Left ventricle myocardium inferior (tissue), 1 donor: ENCODE measurements around the gene UQCRC1. TPM values are rescaled to one million over a fixed set of nuclear protein-coding genes. Genes with fewer than 3 reads are reported as not detected.

Experiments
- DNase-seq: peaks from one replicate; pipeline ENCODE4 v3.0.0-alpha.2; 2020
- H3K27ac ChIP-seq: fragments of 200-600 bp; replicated peaks from 2 replicates; pipeline ENCODE4 v1.8.0; 2021
- H3K27me3 ChIP-seq: fragments of 200-600 bp; 2 replicates; pipeline ENCODE4 v1.8.0; 2021; ENCODE audit warnings: low read depth
- H3K36me3 ChIP-seq: fragments of 200-600 bp; 2 replicates; pipeline ENCODE4 v1.8.0; 2021
- H3K4me1 ChIP-seq: fragments of 200-600 bp; 2 replicates; pipeline ENCODE4 v1.8.0; 2021
- H3K4me3 ChIP-seq: fragments of 200-600 bp; 2 replicates; pipeline ENCODE4 v1.8.0; 2021; ENCODE audit warnings: mild to moderate bottlenecking, moderate library complexity
- H3K9me3 ChIP-seq: fragments of 200-600 bp; replicated peaks from 2 replicates; pipeline ENCODE4 v1.8.0; 2021
- CTCF ChIP-seq: fragments of 200-600 bp; IDR thresholded peaks from 2 replicates; pipeline ENCODE4 v1.8.0; 2021; ENCODE audit warnings: antibody characterized with exemption, mild to moderate bottlenecking, borderline replicate concordance
- intact Hi-C: fragments of 100-400 bp; cut with micrococcal nuclease; formaldehyde crosslinking; loops from one replicate; pipeline ENCODE4 v1.11.0; 2022
- total RNA-seq: library from RNA; stranded (reverse); fragmentation: NEBNext Ultra II Directional; extraction: Animal tissue kit (Norgen Biotek cat#: 25700); gene quantifications from one replicate; pipeline ENCODE4 v1.2.1, GENCODE V29; 2021
- donor health status: DM: no; HTN: yes; CAD: no; lungs with severe emphysema.

UQCRC1 gene
- total RNA-seq, 1 donor from 2014 or later: 1,000 TPM

- no peaks in the 10 kb centered on the region for H3K9me3 ChIP-seq
- H3K36me3 ChIP-seq: peaks cover 56% of the 10 kb centered on the region
- no peaks in the 10 kb centered on the region for H3K4me1 ChIP-seq
- H3K27ac ChIP-seq: no peak overlapping the region
- TF ChIP-seq CTCF: no peak
- no peaks in the 10 kb centered on the region for H3K27me3 ChIP-seq
- DNase-seq: no peak
- no peak overlapping the region for H3K4me3 ChIP-seq
- intact Hi-C loops: no loop called here
These were observed 16.2 kb upstream of the UQCRC1 start for GRCh38 chr3:48625600-48625999.

GRCh38 chr3:48624767-48625166 is 15.3 kb upstream of the UQCRC1 start:
- H3K4me1 ChIP-seq: no peaks in the 10 kb centered on the region
- no peak overlapping the region for H3K4me3 ChIP-seq
- H3K9me3 ChIP-seq: no peaks in the 10 kb centered on the region
- no peak for TF ChIP-seq CTCF
- no peaks in the 10 kb centered on the region for H3K27me3 ChIP-seq
- intact Hi-C loops: no loop called here
- no peak overlapping the region for H3K27ac ChIP-seq
- peaks cover 47% of the 10 kb centered on the region for H3K36me3 ChIP-seq
- DNase-seq: no peak

DNA sequence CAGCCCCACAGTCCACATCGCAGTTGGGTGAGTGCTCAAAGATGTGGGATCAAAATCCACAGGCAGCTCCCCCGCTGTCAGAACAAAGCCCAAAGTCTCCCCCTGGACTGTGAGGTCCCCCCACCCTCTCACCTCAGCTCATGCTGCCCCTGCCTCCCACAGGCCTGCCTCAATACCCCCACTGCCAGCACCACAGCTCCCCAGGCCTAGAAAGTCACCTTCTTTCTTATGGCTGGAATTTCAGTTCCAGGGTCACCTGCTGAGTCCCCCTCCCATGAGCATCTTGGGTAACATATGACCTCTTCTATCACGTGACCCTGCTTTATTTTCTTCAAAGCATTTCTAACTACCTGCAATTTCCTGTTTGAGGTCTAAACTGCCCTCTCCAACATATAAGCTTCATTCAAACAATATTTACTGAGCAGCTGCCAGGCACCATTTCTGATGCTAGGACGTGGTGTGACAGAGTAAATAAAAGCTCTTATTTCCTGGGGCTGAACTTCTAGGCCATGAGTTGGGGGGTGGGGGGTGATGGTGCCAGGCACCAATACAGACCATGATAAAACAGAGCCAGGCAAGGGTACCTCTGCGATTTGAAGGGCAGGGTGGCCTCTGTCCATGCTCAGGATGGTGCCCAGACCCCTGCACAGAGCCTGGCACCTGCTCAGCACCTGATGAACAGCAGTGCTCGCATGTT is 14.6 kb upstream of the UQCRC1 start:
- DNase-seq: no peak
- Histone ChIP-seq H3K4me1 (no peaks in the 10 kb centered on the region), H3K4me3 (no peak overlapping the region), H3K27me3 (no peaks in the 10 kb centered on the region), H3K27ac (no peak overlapping the region), H3K9me3 (no peaks in the 10 kb centered on the region), H3K36me3 (peaks cover 42% of the 10 kb centered on the region)
- no peak for TF ChIP-seq CTCF
- intact Hi-C loops: no loop called here

DNA sequence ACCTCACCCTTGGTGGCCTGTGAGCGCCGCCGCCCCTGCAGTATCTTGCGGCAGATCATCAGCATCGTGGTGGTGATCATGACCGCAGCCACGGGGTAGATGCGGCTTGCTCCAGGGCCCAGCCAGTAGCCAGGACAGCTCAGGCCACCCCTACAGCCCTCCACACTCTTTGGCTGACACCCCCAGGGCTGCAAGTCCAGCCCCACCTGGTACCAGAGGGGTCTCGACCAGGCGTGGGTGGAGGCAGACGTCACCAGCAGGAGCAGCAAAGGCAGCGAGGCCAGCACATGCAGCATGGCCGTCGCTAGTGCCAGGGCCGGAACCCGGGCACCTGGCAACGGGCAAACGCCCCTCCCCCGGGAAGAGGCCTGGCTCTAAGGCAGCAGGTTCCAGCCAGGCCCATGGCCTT is 12.0 kb upstream of the UQCRC1 start, which contains the start of gene TMEM89:
Gene TMEM89, minus strand, starts transcription at position 309 of the 409 bp plus-strand sequence. Its CDS starts 13 bp downstream, at position 296.
- peaks cover 25% of the 10 kb centered on the region for H3K9me3 ChIP-seq
- DNase-seq: no peak
- no peaks in the 10 kb centered on the region for H3K4me1 ChIP-seq
- peaks cover 16% of the 10 kb centered on the region for H3K36me3 ChIP-seq
- H3K27me3 ChIP-seq: no peaks in the 10 kb centered on the region
- H3K27ac ChIP-seq: no peak within 1 kb of the TSS
- intact Hi-C loops: no loop called here
- TF ChIP-seq CTCF: no peak
- H3K4me3 ChIP-seq: no peak within 1 kb of the TSS

- Histone ChIP-seq H3K4me3 (no peak overlapping the region), H3K9me3 (peaks cover 25% of the 10 kb centered on the region), H3K27ac (no peak overlapping the region), H3K27me3 (no peaks in the 10 kb centered on the region), H3K4me1 (no peaks in the 10 kb centered on the region), H3K36me3 (peaks cover under 1% of the 10 kb centered on the region)
- TF ChIP-seq CTCF: no peak
- DNase-seq: no peak
- intact Hi-C loops: no loop called here
These were observed 10.4 kb upstream of the UQCRC1 start for GRCh38 chr3:48619541-48620524.
